Chondrocyte (in vitro differentiated cells): Measurements from ENCODE around the gene SDCBP2. TPM values are rescaled to one million over a fixed set of nuclear protein-coding genes. Genes with fewer than 3 reads are reported as not detected.
A peak's percentile ranks its signal among the peaks of the same experiment; 100 is the strongest.
"Not testable (repeated sequence)": the region's sequence is repeated elsewhere in the genome, so short reads cannot be mapped to it uniquely, and the experiment has no call there.

ENCODE experiments used
- DNase-seq: peaks from one replicate; pipeline ENCODE4 v3.0.0; 2021; ENCODE audit warnings: mixed read lengths, low spot score
- H3K27ac Mint-ChIP-seq: one replicate; pipeline ENCODE4 v1.8.0; 2021; ENCODE audit warnings: mild to moderate bottlenecking, moderate library complexity, mixed read lengths; ENCODE audit not compliant: unreplicated experiment
- H3K27me3 Mint-ChIP-seq: 2 replicates; pipeline ENCODE4 v1.8.0; 2021; ENCODE audit warnings: low read depth, mixed read lengths
- H3K36me3 Mint-ChIP-seq: 2 replicates; pipeline ENCODE4 v1.8.0; 2021; ENCODE audit warnings: low read depth, mixed read lengths
- H3K4me1 Mint-ChIP-seq: 2 replicates; pipeline ENCODE4 v1.8.0; 2021; ENCODE audit warnings: low read depth, mild to moderate bottlenecking, mixed read lengths
- H3K4me3 Mint-ChIP-seq: one replicate; pipeline ENCODE4 v1.8.0; 2021; ENCODE audit warnings: mild to moderate bottlenecking, moderate library complexity, mixed read lengths; ENCODE audit not compliant: unreplicated experiment
- H3K9me3 Mint-ChIP-seq: 2 replicates; pipeline ENCODE4 v1.8.0; 2021; ENCODE audit warnings: low read depth, mixed read lengths
- total RNA-seq: library from RNA; stranded (reverse); gene quantifications from 3 replicates; pipeline ENCODE4 v1.2.1, GENCODE V29; 2021
- TF ChIP-seq, protein P1 (sequence below): fragments of 200-600 bp; sonication (generic); IDR thresholded peaks from 2 replicates; pipeline ENCODE4 v1.5.0; 2021; ENCODE audit warnings: antibody characterized with exemption, mild to moderate bottlenecking, moderate library complexity

Gene SDCBP2
- total RNA-seq, 1 donor from 2014 or later: 2.3 TPM

DNA sequence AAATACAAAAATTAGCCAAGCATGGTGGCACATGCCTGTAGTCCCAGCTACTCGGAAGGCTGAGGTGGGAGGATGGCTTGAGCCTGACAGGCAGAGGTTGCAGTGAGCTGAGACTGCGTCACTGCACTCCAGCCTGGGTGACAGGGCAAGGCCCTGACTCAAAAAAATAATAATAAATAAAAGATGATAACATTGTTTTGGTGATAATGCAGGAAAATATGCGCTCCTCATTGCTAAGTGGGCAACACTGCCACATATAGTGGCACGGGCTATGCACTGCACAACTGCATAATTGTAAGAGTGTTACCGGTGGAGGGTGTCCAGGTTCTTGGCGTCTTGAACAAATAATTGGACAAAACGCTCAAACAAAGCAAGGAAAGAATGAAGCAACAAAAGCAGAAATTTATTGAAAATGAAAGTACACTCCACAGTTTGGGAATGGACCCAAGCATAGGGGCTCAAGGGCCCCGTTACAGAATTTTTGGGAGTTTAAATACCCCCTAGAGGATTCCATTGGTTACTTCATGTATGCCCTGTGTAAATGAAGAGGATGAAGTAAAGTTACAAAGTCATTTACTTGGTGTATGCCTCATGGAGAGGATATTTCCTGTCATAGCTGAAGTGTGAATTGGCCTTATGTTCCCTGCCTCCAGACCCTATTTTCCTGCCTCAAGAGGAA is 14.6 kb upstream of the SDCBP2 start:
- H3K27me3 Mint-ChIP-seq, H3K27ac Mint-ChIP-seq, H3K36me3 Mint-ChIP-seq, DNase-seq, H3K4me3 Mint-ChIP-seq: not testable (repeated sequence)
- H3K9me3 Mint-ChIP-seq: peaks cover 17% of the 10 kb centered on the region
- peaks cover 10% of the 10 kb centered on the region for H3K4me1 Mint-ChIP-seq
- TF ChIP-seq, protein P1, sequence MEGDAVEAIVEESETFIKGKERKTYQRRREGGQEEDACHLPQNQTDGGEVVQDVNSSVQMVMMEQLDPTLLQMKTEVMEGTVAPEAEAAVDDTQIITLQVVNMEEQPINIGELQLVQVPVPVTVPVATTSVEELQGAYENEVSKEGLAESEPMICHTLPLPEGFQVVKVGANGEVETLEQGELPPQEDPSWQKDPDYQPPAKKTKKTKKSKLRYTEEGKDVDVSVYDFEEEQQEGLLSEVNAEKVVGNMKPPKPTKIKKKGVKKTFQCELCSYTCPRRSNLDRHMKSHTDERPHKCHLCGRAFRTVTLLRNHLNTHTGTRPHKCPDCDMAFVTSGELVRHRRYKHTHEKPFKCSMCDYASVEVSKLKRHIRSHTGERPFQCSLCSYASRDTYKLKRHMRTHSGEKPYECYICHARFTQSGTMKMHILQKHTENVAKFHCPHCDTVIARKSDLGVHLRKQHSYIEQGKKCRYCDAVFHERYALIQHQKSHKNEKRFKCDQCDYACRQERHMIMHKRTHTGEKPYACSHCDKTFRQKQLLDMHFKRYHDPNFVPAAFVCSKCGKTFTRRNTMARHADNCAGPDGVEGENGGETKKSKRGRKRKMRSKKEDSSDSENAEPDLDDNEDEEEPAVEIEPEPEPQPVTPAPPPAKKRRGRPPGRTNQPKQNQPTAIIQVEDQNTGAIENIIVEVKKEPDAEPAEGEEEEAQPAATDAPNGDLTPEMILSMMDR: peak; percentile 26

DNA sequence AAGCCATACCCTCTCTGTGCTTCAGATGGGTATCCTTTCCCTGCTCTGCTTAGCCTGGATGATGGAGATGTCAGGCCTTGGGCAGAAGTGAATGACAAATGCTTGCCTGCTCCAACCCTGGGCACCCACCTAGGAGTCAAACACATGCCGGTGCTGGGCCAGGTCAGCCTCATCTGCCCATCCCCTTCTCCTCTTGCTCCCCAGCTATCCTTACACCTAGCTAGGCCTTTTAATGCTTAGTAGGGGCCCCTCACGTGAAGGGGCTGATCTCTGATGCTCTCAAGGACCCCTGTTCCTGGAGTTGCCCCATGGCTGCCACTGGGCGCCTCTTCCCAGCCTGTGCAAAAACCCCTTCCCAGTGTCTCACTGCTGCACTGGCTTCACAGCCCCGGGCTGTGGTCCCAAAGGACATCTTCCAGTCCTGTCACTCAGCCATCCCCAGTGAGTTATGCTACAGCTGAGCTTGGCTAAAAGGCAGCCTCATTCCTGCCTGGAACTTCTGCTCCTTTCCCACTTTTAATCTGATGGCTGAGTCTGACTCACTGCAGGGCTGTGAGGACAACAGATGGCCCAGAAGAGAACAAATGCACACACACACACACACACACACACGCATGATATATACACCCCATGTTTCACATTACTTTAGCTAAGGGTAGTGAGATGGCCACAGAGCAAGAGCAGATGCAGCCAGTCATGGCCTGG is 12.8 kb upstream of the SDCBP2 start:
- Mint-ChIP-seq H3K36me3 (no peaks in the 10 kb centered on the region), H3K4me3 (no peak overlapping the region), H3K27ac (no peak overlapping the region), H3K4me1 (peaks cover 10% of the 10 kb centered on the region), H3K9me3 (peaks cover 4% of the 10 kb centered on the region), H3K27me3 (no peaks in the 10 kb centered on the region)
- no peak for DNase-seq
- TF ChIP-seq, protein P1: no peak

DNA sequence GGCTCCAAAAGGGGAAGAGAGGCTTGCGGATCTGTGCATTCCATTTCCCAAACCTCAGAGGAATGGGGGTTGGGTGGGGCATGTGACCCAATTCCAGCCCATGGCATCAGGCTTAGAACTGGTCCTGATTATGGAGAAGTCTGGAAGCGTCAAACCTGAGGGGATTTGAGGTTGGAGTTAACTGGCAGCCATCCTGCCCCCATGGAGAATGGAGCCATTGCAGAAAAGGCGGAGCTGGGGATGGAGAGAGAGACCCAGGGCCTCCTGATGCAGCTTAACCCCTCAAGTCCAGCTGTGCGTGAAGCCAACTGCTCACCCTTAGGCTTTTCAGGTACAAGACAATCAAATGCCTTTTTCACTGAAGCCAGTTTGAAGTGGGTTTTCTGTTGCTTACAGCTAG is 9.9 kb upstream of the SDCBP2 start:
- H3K4me1 Mint-ChIP-seq: peaks cover 8% of the 10 kb centered on the region
- no peaks in the 10 kb centered on the region for H3K27me3 Mint-ChIP-seq
- no peaks in the 10 kb centered on the region for H3K9me3 Mint-ChIP-seq
- DNase-seq: no peak
- no peaks in the 10 kb centered on the region for H3K36me3 Mint-ChIP-seq
- H3K27ac Mint-ChIP-seq: no peak overlapping the region
- no peak overlapping the region for H3K4me3 Mint-ChIP-seq
- TF ChIP-seq, protein P1: no peak

DNA sequence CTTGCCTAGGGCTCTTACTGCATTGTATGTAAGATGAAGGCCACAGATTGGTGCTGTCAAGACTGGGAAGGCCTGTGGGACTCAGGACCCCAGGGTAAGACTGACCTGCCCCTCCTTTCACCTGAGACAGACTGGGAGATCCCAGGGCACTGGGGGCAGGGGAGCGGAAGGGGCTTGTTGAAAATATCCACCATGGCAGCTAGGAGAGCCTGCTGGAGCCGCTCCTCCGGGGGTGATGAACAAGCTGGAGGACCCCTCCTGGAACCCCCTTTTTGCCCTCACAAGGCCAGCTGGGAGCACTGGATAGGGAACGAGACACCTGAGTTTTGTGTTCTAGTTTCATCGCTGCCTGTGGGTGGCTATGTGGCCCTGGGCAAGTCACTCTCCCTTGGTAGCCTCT is 9.2 kb upstream of the SDCBP2 start:
- TF ChIP-seq, protein P1: no peak
- H3K4me1 Mint-ChIP-seq: peaks cover 5% of the 10 kb centered on the region
- H3K27ac Mint-ChIP-seq: no peak overlapping the region
- no peak overlapping the region for H3K4me3 Mint-ChIP-seq
- H3K36me3 Mint-ChIP-seq: no peaks in the 10 kb centered on the region
- no peaks in the 10 kb centered on the region for H3K27me3 Mint-ChIP-seq
- no peaks in the 10 kb centered on the region for H3K9me3 Mint-ChIP-seq
- no peak for DNase-seq

DNA sequence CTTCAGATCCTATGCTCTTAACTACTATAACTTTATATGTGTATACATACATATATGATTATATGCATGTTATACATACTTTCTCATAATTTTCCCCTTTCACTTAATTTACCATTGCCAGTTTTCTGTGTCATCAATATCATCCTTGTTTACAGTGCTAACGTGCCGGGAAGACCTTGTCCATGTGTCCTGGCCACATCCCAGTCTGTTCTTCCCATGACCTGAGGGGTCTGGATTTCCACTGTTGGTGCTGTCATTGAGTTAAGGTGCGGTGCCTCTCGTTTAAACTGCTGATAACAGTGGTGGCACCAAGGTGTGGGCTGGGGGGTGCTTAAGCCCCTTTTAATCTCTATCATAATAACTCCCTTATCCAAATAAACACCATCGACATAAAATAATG is 8.5 kb upstream of the SDCBP2 start:
- H3K36me3 Mint-ChIP-seq: no peaks in the 10 kb centered on the region
- TF ChIP-seq, protein P1: no peak
- peaks cover 5% of the 10 kb centered on the region for H3K4me1 Mint-ChIP-seq
- H3K9me3 Mint-ChIP-seq: no peaks in the 10 kb centered on the region
- H3K27me3 Mint-ChIP-seq: no peaks in the 10 kb centered on the region
- H3K4me3 Mint-ChIP-seq: no peak overlapping the region
- DNase-seq: no peak
- H3K27ac Mint-ChIP-seq: no peak overlapping the region
